HG02571 (cell line): ENCODE measurements around the gene FLT1.

Source experiments
- ATAC-seq: cut with Tn5 transposase; IDR thresholded peaks from one replicate; pipeline ENCODE4 v1.9.1; 2021; ENCODE audit warnings: mild to moderate bottlenecking, moderate library complexity; ENCODE audit not compliant: unreplicated experiment

Gene FLT1

DNA sequence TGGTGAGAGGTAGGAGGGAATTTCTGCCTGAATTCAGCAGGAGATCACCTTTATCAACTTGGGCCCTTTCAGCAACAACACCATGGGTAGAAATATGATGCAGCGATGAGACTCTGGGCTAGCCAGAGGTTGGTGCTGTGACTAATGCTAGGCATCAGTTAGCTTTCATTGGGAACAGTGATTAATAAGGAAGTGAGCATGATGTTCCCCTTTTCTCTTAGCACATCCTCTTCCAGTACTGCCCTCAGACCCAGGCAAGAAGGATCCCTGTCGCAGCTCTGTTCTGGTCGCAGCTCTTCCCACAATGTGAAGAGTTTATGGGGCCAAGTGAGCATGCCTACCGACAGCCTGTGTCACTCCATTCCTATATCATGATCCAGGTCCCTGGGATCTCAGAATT lies 100.5 kb downstream of the FLT1 start:
- ATAC-seq, result no peak

DNA sequence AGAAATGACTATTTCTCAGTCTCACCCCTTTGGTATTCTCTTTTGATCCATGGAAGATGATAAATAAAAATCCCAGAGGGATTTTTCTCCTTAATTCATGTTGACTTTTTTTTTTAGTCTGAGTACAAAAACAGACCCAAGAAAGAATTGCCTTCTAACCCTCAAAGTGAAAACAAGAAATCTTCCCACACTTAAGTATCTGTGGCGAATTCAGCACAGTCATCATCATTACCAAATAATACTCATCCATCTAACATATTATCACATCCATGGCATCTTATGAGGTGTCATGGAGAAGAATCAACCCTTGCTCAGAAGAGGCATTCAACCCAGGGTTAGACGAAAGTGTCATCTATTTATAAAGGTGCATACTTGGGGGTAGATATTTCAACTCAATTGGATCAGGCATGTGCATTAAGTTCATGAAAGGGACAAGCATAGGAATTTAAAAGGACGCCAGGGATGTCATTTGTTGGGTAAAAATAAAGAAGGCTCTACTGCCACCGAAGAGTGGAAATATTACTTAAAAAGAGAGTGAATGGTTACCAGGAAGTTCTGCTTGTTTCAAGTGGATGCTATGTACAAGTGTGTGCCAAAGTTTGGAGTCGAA lies 101.9 kb downstream of the FLT1 start:
- no peak for ATAC-seq

DNA sequence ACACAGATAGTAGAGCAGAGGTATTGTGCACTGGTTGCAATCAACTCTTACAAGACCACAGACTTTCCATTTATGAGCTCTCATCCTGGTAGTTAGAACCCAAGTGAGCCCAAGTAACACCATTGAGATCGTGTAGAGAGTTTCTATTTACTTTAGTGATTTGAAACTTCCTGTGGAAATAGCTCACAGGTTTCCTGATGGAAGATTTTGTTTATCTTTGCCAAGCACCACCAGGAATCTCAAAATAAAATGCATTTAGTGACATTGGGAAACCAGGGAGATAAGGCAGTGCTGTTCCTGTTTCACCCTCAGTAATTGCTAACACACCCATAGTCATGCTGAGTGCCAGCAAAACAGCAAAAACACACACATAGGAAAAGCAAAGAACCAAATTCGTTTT lies 102.5 kb downstream of the FLT1 start:
- ATAC-seq, result no peak

DNA sequence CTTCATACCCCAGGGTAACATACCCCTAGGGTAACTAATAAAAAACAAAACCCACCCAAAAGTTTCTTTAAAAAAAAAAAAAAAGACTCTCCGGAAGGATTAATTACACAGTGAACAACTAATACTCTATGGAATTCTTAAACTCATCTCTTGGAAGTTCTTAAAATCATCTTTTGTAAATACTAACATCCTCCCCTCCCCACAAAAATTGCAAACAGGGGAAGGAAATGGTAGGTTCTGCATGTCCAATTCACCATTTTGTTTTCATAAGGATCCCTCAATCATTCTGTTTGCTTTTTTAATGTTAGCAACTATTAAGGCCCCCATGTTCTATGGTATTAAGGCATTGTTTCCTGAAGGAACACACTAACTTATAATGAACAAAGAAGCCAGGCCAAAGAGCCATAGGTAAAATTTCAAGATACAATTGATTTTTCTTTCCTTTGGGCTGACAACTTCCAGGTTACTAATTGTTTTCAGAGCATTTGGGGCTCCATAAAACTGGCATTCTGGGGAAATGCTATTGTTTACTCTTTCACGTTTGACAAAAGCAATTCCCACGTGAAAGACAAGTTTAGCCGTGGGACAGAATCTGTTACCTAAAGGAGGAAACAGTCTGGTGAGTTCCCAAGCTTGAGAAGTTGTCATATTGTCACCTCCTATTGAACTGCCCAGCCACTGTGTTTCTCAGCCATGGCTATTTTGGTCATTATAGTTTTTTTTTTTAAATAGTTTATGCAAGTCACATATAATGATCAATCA lies 107.0 kb downstream of the FLT1 start:
- ATAC-seq, result no peak

DNA sequence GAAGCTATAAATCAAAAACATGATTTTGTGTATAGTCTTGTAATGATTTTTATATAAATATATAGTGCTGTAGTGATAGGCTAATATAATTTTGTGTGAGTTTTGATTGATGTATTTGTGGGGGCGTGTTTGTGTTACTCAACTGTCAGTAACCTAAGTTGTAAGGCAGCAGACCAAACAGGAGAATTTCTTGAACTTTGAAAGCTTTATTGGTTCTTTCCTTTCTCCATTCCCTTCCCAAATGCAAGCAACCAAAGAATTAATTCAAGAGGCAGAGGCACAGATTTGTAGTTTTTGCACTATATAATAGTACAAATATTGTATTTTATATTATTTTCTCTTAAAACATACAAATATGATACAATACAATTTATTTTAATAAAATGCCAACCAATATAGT lies 109.6 kb downstream of the FLT1 start:
- ATAC-seq, result no peak

DNA sequence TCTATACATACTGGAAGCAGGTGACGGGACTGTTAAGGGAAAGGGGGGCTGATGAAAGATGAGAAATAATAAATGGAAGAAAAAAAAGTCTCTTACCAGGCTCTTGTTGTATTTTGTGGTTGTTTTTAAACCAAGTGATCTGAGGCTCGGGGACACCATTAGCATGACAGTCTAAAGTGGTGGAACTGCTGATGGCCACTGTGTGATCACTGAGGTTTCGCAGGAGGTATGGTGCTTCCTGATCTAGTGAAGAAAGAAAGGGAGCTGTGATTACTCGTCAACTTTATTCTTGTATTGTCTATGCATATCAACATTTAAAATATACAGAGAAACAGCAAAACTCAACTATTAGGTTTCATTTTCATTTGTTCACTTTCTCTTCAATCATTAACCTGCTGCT lies 110.1 kb downstream of the FLT1 start:
- no peak for ATAC-seq

DNA sequence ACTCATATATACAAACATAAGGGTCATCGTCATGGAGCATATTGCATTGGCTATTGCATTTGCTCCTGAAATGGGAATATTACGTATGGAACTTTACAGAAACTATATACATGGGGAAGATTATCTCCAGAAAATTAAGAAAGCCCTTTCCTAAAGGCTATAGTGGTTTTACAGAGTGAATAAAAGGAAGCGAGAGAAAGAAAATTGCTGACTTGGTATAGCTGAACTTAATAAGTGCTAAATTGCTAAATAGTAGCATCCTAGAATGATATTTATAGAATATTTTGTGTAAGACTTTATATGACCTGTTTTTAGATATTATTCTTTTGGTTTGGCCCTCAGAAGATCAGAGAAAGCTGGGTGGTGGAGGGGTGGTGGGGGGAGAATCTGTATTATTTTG lies 114.6 kb downstream of the FLT1 start:
- ATAC-seq, result no peak

DNA sequence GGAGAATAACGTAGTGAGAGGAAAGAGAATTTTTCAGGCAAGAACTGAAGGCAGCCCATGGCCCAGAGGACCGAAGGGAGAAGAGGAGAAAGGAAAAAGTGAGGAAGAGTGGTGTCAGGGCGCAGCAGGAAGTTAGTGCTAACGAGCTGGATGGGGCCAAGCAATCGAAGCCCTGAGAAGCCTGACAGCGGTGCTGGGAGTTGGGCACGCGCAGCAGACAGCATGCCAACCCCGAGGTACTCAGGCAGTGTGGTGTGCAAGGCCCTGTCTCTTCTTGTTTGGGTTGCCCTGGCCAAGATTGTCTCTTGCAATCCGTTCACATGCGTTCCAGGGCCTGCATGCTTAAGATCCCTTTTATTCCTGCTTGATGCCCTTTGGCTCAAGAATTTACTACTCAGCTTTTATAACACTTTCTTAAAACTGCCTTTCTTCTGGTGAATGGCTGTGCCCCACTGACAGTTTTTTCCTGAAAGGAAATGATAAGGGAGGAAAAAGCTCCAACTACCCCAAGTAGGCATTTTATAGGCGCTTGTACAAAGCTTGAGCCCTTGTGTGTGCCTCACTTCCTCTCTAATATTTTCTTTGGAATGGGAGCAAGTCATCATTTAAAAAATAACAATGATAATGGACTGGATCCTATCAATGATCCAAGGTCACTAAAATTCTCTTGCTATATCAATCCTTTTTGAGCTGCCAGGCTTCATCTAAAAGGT lies 115.4 kb downstream of the FLT1 start:
- ATAC-seq, result no peak

DNA sequence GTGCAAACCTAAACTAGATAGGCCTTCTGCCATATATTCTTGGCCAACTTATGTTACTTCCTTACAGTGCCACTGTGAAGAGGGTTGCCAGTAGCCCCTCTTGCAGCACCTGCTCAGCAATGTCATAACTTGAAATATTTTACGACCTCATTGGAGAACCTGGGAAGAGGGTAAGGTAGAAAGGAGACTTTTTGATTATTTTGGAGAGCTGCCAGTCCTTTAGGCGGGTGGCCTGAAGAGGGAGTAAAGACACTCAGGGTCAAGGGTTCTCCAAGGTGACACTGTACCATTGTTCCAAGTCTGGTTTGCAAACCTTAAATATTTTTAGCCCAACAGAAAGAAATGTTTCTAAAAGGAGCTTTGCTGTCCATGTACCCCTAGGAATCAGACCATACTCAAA lies 118.3 kb downstream of the FLT1 start:
- no peak for ATAC-seq

DNA sequence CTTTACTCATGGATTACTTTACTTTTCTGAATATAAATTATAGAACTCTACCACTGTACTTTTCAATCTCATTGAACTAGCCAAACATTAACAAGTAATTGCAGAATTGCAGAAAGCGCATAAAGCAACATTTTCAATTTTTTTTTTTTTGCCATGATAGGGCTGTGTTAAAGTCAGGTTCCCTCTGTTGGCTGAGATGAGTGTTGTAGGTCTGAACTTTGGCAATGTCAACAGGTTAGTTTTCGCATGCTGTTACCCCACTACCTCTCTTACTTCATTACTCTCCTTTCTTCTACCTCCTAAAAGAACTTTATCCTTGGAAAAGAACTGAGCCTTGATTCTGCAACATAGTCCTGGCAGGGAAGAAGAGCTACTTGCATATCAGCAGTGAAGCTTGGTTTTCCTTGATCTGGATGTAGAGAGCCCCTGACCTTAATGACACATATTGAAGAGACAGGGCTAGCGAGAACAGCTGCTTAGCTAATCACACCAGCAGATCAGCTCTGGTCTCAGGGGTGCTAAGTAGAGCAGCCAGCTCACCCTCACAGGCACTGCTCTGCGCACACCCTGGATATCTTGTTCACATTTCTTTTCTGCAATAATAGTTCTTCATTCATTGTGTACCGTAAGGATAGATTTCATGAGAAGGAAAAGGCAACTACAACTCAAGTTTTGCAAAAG lies 119.5 kb downstream of the FLT1 start:
- ATAC-seq, result no peak

DNA sequence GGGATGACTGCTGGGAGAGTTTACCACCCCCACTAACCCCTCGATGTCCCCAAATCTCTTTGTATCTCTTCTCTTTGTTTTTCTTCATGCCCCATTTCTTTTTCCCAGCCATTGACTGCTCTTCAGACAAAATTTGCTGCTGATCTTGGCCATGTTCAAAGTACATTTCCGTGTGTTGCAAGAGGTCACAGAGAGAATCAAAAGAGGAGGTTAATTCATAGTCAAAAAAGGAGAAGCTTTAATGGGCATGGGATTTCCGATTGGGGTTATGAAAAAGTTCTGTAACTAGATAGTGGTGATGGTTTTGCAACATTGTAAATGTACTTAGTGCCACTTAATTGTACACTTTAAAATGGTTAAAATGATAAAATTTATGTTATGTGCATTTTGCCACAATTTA lies 121.1 kb downstream of the FLT1 start:
- ATAC-seq, result no peak

DNA sequence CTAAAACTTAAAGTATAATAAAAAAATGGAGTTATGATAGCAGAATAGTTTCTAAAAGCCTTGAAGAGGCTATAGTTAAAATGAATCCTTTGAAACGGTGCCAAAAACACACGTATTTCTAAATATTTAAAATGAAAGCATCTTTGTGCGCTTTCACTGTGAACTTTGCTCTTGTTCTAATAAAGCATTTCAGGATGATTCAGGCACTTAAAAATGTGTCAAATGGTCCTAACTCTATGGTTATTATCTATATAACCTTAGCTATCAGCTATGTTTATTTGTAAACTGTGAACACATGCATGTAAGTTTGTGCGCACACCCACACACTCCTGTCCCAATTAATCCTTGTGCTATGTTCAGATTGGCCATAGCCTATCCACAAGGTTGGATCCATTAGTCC lies 124.5 kb downstream of the FLT1 start:
- ATAC-seq, result no peak

DNA sequence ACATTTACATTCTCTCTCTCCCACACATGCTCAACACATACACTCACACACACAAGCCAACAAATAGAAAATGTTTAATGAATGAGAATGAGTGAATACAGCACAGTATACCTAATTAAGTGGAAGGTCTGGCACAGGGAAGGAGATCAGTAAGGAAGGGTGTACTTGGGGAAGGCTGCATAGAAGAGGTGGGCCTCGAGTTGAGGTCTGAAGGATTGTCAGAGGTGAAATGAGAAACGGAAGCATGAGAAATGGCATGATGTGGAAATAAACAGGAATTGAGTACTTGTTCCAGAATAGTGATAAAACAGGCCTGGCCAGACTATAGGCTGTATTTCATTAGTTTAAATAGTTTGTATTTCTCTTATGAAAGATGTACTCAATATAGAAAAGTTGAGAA lies 136.2 kb downstream of the FLT1 start:
- ATAC-seq, result no peak

DNA sequence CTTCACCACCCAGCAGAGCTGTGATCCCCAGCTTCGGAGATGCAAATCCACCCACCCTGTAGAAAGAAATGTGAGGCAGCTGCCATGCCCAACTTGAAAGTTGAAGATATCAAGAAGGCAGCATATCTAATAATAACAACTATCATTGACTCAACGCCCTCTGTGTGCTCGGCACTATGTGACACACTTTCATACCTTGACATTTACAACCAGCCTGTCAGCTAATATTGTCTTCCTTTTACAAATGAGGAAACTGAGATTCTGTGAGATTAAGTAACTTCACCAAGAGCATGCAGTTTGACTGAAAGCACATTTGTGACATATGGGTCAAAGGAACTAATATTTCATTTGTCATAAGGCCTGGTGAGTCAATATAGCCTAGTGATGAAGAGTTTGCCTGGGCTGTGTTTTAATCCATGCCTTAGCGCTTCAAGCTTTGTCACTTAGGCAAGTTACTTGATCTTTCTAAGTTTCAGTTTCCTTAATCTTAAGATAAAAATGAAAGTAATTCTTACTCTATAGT lies 137.0 kb downstream of the FLT1 start:
- ATAC-seq, result no peak

DNA sequence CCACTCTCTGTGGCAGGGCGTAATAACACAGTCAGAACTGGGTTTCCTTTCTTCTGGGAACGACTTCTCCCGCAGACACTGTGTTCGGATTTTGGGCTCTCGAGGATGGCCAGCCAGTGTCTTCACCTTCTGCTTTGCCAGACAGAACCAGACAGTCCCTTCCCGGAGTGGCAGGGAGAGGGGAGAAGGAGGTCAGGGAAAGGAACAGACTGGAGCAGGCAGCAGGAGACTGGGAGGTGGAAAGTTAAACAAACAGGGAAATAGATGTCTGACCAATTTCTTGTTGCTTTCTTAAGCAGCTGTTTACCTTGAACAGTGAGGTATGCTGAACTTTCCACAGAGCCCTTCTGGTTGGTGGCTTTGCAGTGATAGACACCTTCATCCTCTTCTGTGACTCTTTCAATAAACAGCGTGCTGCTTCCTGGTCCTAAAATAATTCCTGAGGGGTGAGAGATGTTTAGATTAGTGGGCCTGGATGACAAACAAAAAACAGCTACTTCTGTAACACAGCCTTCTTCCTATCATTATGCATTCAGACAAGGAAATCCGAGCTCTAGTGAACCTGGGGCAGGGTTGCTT lies 137.6 kb downstream of the FLT1 start:
- no peak for ATAC-seq

DNA sequence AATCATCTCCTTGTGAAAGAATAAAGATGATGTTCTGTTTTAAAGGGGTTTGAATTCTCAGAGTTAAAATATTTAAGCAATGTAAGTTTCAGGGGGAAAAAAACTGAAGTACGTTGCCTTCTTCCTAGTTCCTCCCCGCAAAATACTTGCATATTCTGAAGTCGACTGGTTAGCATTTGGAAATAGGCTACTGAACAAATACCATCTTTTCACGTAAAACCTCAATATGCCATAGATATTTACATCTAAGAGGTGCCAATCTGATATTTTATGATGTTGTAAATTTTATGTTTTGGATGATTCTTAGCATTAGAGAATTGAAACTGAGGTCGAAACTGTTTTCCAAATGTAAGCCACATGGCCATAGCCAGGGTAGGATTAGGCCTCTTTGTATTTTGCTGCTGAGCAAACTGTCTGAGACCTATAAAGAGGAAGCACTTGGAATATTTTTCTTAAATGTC lies 138.3 kb downstream of the FLT1 start:
- no peak for ATAC-seq

DNA sequence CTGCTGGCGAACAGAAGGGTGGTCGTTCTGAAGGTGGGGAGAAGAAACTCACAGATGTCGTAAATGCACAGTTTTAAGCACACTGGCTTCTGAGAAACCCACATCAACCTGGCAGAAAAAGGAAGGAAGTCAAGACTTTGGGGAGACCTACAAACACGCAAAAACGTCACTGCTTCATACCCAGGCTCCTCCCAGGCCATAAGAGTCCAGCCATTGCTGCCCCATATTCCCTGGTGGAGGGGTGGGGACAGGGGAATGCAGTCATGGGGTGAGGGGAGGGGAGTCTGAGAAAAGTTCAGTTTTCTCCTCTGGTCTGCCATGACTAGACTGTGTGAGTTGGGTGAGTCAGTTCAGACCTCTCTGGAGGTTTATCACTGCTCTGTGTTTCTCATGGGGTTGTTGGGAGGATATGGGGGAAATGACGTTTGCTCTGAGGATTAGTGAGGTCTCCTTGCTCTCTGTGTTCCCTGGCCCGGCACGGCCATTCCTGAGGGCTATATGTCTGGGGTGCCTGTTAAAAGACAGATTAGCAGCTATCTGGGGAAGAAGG lies 139.0 kb downstream of the FLT1 start:
- no peak for ATAC-seq

DNA sequence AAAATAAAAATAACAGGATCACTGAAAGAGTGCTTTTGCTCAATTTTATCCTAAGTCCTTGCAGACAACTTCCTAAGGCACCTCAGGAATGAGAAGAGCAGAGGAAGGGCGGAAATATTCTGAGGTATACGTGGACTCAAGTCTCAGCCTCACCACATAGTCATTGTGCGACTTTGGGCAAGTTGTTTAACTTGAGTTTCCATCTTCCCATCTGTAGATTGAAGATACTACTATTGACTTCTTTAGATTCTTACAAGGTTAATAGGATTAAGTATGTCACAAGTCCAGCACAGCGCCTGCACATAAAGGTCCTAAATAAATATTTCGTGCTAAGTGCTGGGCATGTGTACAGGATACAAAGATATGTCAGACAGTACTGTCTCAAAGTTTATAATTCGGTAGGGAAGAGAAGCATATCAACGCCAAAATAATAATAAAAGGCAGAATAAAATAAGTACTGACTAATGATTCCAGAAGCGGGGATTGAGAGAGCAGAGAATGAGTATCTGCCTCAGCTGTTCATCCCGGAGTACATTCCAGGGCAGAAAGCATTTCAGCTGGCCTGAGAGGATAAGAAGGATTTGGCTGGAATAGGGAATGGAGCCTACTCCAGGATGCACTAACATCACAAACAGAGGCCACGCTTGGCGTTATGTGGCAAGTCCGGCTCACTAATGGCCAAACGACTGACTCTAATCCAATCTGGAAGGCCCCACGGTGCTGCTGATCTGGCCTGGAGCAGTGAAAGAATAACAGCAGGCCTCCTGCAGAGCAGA lies 139.7 kb downstream of the FLT1 start:
- no peak for ATAC-seq

DNA sequence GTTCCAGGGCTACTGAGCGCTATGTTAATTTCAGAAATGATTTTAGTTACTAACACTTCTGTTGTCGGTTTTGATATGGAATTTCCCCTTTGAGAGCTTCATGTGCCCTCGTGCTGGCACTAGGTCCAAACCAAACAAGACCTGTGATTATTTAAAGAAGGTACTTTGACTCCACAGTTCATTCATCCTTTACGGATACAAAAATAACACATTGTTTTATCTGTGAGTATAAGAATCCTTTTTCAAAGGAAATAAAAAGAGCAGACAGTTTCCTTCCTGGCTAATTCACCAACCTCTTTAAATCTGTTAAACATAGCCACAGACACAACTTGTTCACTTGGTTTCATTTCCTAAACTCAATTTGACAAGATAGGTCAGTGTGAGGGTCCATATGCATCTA lies 141.2 kb downstream of the FLT1 start:
- no peak for ATAC-seq
